Measurements from ENCODE around the gene THRA. TPM values are rescaled to one million over a fixed set of nuclear protein-coding genes. Genes with fewer than 3 reads are reported as not detected.
A peak's percentile ranks its signal among the peaks of the same experiment; 100 is the strongest.

THRA gene
- total and polyA plus RNA-seq, 9 of the 15 experiments (the other 6 are each of a cell fraction or from before 2014, with no cell fraction given) = 0.34 to 23.4 (median 12.7) TPM

- no peak for TF ChIP-seq TSHZ1 (CRISPR knock-in tag; IDR thresholded peaks at IDR 0.05)
- no peak for TF ChIP-seq ZNF217 (CRISPR knock-in tag; IDR thresholded peaks at IDR 0.05)
- TF ChIP-seq HNRNPUL1 (IDR thresholded peaks at IDR 0.05; ENCODE audit: low read length) = no peak
- TF ChIP-seq PRPF4 (IDR thresholded peaks at IDR 0.05; ENCODE audit: insufficient read depth, low read depth, low read length, poor library complexity, severe bottlenecking) = peak; percentile 55
- TF ChIP-seq CTBP1 (IDR thresholded peaks at IDR 0.05; ENCODE audit: borderline replicate concordance) = peak; percentile 36; the same call in 1 of the 2 replicates
- TF ChIP-seq, protein P1, sequence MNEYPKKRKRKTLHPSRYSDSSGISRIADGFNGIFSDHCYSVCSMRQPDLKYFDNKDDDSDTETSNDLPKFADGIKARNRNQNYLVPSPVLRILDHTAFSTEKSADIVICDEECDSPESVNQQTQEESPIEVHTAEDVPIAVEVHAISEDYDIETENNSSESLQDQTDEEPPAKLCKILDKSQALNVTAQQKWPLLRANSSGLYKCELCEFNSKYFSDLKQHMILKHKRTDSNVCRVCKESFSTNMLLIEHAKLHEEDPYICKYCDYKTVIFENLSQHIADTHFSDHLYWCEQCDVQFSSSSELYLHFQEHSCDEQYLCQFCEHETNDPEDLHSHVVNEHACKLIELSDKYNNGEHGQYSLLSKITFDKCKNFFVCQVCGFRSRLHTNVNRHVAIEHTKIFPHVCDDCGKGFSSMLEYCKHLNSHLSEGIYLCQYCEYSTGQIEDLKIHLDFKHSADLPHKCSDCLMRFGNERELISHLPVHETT (CRISPR knock-in tag; conservative IDR thresholded peaks at IDR 0.05 in 1 of 2, IDR thresholded peaks at IDR 0.05 in 1 of 2) = peak in 1 of 2 experiments; percentile 93; a peak in 2 of 4 replicates
- TF ChIP-seq CCAR2 (IDR thresholded peaks at IDR 0.05; ENCODE audit: low read depth, low read length) = no peak
- no peak for TF ChIP-seq TOE1 (IDR thresholded peaks at IDR 0.05; ENCODE audit: borderline replicate concordance)
- no peak for TF ChIP-seq TOE1 (CRISPR knock-in tag; IDR thresholded peaks at IDR 0.05; ENCODE audit: borderline replicate concordance, low read depth)
- TF ChIP-seq EGR1 (conservative IDR thresholded peaks at IDR 0.05) = peak; percentile 45
- TF ChIP-seq, protein P2, sequence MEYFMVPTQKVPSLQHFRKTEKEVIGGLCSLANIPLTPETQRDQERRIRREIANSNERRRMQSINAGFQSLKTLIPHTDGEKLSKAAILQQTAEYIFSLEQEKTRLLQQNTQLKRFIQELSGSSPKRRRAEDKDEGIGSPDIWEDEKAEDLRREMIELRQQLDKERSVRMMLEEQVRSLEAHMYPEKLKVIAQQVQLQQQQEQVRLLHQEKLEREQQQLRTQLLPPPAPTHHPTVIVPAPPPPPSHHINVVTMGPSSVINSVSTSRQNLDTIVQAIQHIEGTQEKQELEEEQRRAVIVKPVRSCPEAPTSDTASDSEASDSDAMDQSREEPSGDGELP (CRISPR knock-in tag; IDR thresholded peaks at IDR 0.05; ENCODE audit: borderline replicate concordance) = no peak
- TF ChIP-seq HCFC1 (IDR thresholded peaks at IDR 0.05; ENCODE audit: low read depth, low read length) = no peak; the same call in 1 of the 2 replicates
- TF ChIP-seq, protein P3, sequence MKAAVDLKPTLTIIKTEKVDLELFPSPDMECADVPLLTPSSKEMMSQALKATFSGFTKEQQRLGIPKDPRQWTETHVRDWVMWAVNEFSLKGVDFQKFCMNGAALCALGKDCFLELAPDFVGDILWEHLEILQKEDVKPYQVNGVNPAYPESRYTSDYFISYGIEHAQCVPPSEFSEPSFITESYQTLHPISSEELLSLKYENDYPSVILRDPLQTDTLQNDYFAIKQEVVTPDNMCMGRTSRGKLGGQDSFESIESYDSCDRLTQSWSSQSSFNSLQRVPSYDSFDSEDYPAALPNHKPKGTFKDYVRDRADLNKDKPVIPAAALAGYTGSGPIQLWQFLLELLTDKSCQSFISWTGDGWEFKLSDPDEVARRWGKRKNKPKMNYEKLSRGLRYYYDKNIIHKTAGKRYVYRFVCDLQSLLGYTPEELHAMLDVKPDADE (conservative IDR thresholded peaks at IDR 0.05; ENCODE audit: control insufficient read depth, low read depth, low read length) = 0 out of 2 replicates have a peak, but pooled peaks have one; percentile 6
- no peak for TF ChIP-seq POLR2AphosphoS2 (IDR thresholded peaks at IDR 0.05; ENCODE audit: low read length)
- TF ChIP-seq, protein P4, sequence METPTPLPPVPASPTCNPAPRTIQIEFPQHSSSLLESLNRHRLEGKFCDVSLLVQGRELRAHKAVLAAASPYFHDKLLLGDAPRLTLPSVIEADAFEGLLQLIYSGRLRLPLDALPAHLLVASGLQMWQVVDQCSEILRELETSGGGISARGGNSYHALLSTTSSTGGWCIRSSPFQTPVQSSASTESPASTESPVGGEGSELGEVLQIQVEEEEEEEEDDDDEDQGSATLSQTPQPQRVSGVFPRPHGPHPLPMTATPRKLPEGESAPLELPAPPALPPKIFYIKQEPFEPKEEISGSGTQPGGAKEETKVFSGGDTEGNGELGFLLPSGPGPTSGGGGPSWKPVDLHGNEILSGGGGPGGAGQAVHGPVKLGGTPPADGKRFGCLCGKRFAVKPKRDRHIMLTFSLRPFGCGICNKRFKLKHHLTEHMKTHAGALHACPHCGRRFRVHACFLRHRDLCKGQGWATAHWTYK (CRISPR knock-in tag; IDR thresholded peaks at IDR 0.05) = 0 out of 2 replicates have a peak, but pooled peaks have one; percentile 23
- TF ChIP-seq ETV1 (tag; conservative IDR thresholded peaks at IDR 0.05; ENCODE audit: low read depth) = no peak
Measured at GRCh38 chr17:40121181-40122135, 58.7 kb downstream of the THRA start, which contains the start of gene MSL1 (continued).

Data from K562 (cell line).